Stimulated activated CD8-positive, alpha-beta memory T cell treated with anti-CD3 and anti-CD28 coated beads, Interleukin-15, amount 100 ng/mL, for 48 hours (primary cell): Measurements from ENCODE around the gene ITSN2.

Source experiments
- DNase-seq, 2 donors: peaks; one replicate each; pipeline ENCODE4 v3.0.0-alpha.2; 2020; ENCODE audit warnings: low read depth in 2 of 2

The ITSN2 gene

GRCh38 chr2:24269265-24269664 is 91.1 kb downstream of the ITSN2 start:
- no peak for DNase-seq

- no peak for DNase-seq
Observed at GRCh38 chr2:24265212-24265611, 95.1 kb downstream of the ITSN2 start.

GRCh38 chr2:24262421-24262970 is 97.8 kb downstream of the ITSN2 start:
- no peak for DNase-seq

GRCh38 chr2:24261441-24261840 is 98.9 kb downstream of the ITSN2 start:
- DNase-seq, result no peak

GRCh38 chr2:24259316-24259715 is 101.0 kb downstream of the ITSN2 start:
- no peak for DNase-seq

- DNase-seq, result no peak
Observed at GRCh38 chr2:24258718-24259117, 101.6 kb downstream of the ITSN2 start.

GRCh38 chr2:24253303-24253919 is 106.9 kb downstream of the ITSN2 start:
- DNase-seq, result no peak

GRCh38 chr2:24247592-24247991 is 112.7 kb downstream of the ITSN2 start:
- DNase-seq, result no peak

- no peak for DNase-seq
Observed at GRCh38 chr2:24247164-24247563, 113.2 kb downstream of the ITSN2 start.

- no peak for DNase-seq
Observed at GRCh38 chr2:24245986-24246776, 114.2 kb downstream of the ITSN2 start.

GRCh38 chr2:24241528-24241927 is 118.8 kb downstream of the ITSN2 start:
- no peak for DNase-seq

GRCh38 chr2:24239553-24239952 is 120.8 kb downstream of the ITSN2 start:
- DNase-seq, result no peak

- no peak for DNase-seq
Observed at GRCh38 chr2:24238158-24238557, 122.2 kb downstream of the ITSN2 start.

- DNase-seq, result no peak
Observed at GRCh38 chr2:24237313-24237712, 123.0 kb downstream of the ITSN2 start.

- DNase-seq, result no peak
Observed at GRCh38 chr2:24233321-24233720, 127.0 kb downstream of the ITSN2 start.

- DNase-seq, result no peak
Observed at GRCh38 chr2:24231461-24231881, 128.9 kb downstream of the ITSN2 start.

GRCh38 chr2:24228470-24228869 is 131.9 kb downstream of the ITSN2 start:
- no peak for DNase-seq

GRCh38 chr2:24225499-24226242 is 134.7 kb downstream of the ITSN2 start:
- no peak for DNase-seq

GRCh38 chr2:24222946-24223345 is 137.4 kb downstream of the ITSN2 start:
- DNase-seq, result no peak

- DNase-seq, result no peak
Observed at GRCh38 chr2:24221343-24222050, 138.8 kb downstream of the ITSN2 start.

GRCh38 chr2:24220554-24221291 is 139.6 kb downstream of the ITSN2 start:
- no peak for DNase-seq
